Subcutaneous abdominal adipose tissue (tissue), 5 donors: ENCODE results near the gene ZBTB24.

Experiments
- H3K27ac ChIP-seq: one replicate; pipeline ENCODE4 v1.7.0; 2013; ENCODE audit warnings: low read depth, mild to moderate bottlenecking, inconsistent platforms, low read length, moderate library complexity
- H3K27me3 ChIP-seq, 5 donors: one replicate each; pipeline ENCODE4 v1.7.0; 2013; ENCODE audit warnings: low read length in 5 of 5, inconsistent platforms in 1 of 5; ENCODE audit not compliant: control insufficient read depth in 5 of 5, insufficient read depth in 4 of 5
- H3K36me3 ChIP-seq, 5 donors: one replicate each; pipeline ENCODE4 v1.7.0; 2013; ENCODE audit warnings: low read length in 5 of 5; ENCODE audit not compliant: control insufficient read depth in 5 of 5, insufficient read depth in 5 of 5
- H3K4me1 ChIP-seq, 5 donors: one replicate each; pipeline ENCODE4 v1.7.0; 2013; ENCODE audit warnings: low read length in 5 of 5, mild to moderate bottlenecking in 3 of 5, moderate library complexity in 1 of 5; ENCODE audit not compliant: control insufficient read depth in 5 of 5, insufficient read depth in 5 of 5
- H3K4me3 ChIP-seq, 5 donors: one replicate each; pipeline ENCODE4 v1.7.0; 2013; ENCODE audit warnings: low read length in 5 of 5, low read depth in 1 of 5
- H3K9ac ChIP-seq, 5 donors: one replicate each; pipeline ENCODE4 v1.7.0; 2013; ENCODE audit warnings: low read length in 5 of 5, mild to moderate bottlenecking in 4 of 5, moderate library complexity in 3 of 5
- H3K9me3 ChIP-seq, 5 donors: one replicate each; pipeline ENCODE4 v1.7.0; 2013; ENCODE audit warnings: low read length in 5 of 5; ENCODE audit not compliant: control insufficient read depth in 5 of 5
- donor health status: healthy.
- donor health status: healthy.
- donor health status: healthy.
- donor health status: healthy.
- donor health status: healthy.

ZBTB24 gene

DNA sequence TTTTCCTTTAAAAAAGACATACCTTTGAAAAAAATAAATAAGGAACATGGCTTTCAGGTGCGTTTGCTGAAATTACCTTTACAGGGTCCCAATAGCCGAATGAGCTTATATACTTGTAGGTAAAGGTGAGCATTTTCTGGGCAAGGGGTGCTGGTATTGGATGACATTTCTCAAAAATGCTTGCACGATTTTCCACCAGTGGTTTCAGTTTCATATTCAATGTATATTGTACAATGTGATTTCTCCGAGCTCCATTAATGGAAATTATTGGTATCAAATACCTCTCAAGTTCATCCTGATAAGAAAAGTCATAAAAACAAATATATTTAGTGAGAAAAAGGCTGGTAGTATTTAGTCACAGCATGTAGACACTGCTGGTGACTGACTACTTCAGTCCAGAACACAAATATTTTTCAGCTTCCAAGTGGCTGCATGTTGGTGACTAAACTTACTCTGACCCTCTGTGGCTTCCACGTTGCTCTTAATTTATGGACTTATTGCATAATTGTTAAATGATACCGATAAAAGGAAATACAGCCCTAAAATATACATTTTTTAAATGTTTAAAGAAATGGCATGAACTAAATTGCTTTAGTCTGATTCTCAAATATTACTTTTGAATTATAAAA lies 32.9 kb upstream of the ZBTB24 start:
- no peak overlapping the region for H3K9ac ChIP-seq

GRCh38 chr6:109514946-109515345 lies 31.9 kb upstream of the ZBTB24 start:
- no peak overlapping the region for H3K27ac ChIP-seq
- no peaks in the 10 kb centered on the region for H3K36me3 ChIP-seq
- no peak overlapping the region for H3K9ac ChIP-seq
- no peaks in the 10 kb centered on the region for H3K27me3 ChIP-seq
- H3K4me1 ChIP-seq: peaks cover 0 to 2% (median 0%) of the 10 kb centered on the region in 5 donors
- H3K4me3 ChIP-seq: no peak overlapping the region
- H3K9me3 ChIP-seq: no peaks in the 10 kb centered on the region

More for the DNA sequence above, 32.9 kb upstream of the ZBTB24 start:
- H3K4me1 ChIP-seq: peaks cover 0 to 2% (median 0%) of the 10 kb centered on the region in 5 donors
- H3K4me3 ChIP-seq: no peak overlapping the region
- no peaks in the 10 kb centered on the region for H3K36me3 ChIP-seq
- no peaks in the 10 kb centered on the region for H3K27me3 ChIP-seq
- H3K9me3 ChIP-seq: no peaks in the 10 kb centered on the region
- H3K27ac ChIP-seq: no peak overlapping the region

DNA sequence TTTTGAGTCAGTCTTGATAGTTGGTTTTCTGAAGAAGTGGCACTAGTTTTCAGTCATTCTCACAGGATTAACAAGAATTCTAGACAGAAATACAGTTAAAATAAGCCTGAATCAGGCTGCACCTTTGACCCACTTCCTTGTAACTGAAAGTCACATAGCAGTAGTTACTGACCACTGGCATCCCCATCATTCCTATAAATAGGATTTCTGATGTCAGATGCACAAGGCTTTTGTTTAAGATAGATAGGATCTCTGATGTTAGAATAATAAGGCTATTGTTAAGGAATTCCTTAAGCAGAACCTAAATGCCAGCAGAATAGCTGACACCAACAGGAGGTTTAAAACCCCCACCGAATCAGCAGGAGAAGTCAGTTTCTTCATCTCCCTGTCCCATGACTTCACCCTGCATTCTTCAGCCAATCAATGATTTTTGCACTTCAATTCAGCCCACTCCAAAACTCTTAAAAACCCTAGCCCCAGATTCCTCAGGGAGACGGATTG lies 30.6 kb upstream of the ZBTB24 start:
- no peaks in the 10 kb centered on the region for H3K27me3 ChIP-seq

DNA sequence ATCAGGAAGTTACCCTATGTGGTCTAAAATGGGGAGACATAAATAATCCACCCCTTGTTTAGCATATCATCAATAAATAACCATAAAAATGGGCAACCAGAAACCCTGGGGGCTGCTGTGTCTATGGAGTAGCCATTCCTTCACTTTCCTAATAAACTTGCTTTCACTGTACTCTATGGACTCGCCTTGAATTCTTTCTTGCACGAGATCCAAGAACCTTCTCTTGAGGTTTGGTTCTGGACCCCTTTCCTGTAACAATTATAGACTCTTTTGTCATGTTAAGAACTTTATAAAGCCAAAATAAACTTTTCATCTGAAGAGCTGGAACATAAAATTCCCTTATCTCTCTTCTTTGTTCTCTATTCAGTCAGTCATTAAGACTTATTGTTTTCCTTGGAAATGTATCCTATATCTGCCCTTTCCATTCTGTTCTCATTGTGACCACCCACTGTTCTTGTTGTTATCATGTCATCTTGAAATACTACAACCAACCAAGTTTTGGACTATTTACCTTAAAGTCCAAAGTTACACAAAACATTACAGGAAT lies 29.3 kb upstream of the ZBTB24 start:
- Histone ChIP-seq H3K9ac (no peak overlapping the region), H3K9me3 (no peaks in the 10 kb centered on the region), H3K27me3 (no peaks in the 10 kb centered on the region), H3K4me3 (no peak overlapping the region), H3K27ac (no peak overlapping the region), H3K36me3 (no peaks in the 10 kb centered on the region), H3K4me1 (peaks cover 0 to 2% (median 0%) of the 10 kb centered on the region in 5 donors)

More for the DNA sequence above, 30.6 kb upstream of the ZBTB24 start:
- no peaks in the 10 kb centered on the region for H3K36me3 ChIP-seq
- no peaks in the 10 kb centered on the region for H3K9me3 ChIP-seq
- H3K4me1 ChIP-seq: peaks cover 0 to 2% (median 0%) of the 10 kb centered on the region in 5 donors
- H3K9ac ChIP-seq: no peak overlapping the region
- H3K4me3 ChIP-seq: no peak overlapping the region
- H3K27ac ChIP-seq: no peak overlapping the region

DNA sequence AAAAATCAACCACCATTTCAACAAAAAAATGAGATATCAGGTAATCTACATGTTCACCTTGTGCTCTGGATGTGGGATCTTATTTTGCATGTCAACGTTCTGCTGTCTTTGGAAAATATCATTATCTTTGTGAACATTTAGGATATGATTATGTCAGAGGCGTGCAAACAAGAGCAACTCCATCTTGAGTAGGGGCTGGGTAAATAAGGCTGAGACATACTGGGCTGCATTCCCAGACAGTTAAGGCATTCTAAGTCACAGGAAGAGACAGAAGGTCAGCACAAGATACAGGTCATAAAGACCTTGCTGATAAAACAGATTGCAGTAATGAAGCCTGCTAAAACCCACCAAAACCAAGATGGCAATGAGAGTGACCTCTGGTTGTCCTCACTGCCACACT lies 28.8 kb upstream of the ZBTB24 start:
- Histone ChIP-seq H3K27me3 (no peaks in the 10 kb centered on the region), H3K9me3 (no peaks in the 10 kb centered on the region), H3K9ac (no peak overlapping the region), H3K4me1 (peaks cover 0 to 2% (median 0%) of the 10 kb centered on the region in 5 donors), H3K27ac (no peak overlapping the region), H3K4me3 (no peak overlapping the region), H3K36me3 (no peaks in the 10 kb centered on the region)

DNA sequence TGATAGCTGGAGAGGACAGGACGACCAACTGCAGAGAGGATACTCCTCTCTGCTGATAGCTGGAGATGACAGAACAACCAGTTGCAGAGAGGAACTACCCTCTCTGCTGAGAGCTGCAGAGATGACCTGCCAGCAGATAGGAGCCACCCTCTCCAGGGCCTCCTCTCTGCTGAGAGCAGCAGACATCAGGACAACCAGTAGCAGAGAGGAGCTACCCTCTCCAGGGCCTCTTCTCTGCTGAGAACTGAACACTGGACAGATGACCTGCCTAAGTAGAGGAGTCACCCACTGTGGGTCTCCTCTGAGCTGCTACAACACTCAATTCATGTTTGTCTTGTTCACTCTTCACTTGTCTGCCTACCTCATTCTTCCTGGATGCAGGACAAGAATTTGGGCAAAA lies 27.3 kb upstream of the ZBTB24 start:
- Histone ChIP-seq H3K9ac (no peak overlapping the region), H3K27ac (no peak overlapping the region), H3K27me3 (no peaks in the 10 kb centered on the region), H3K4me1 (peaks cover 0 to 2% (median 0%) of the 10 kb centered on the region in 5 donors), H3K36me3 (no peaks in the 10 kb centered on the region), H3K4me3 (no peak overlapping the region), H3K9me3 (no peaks in the 10 kb centered on the region)

DNA sequence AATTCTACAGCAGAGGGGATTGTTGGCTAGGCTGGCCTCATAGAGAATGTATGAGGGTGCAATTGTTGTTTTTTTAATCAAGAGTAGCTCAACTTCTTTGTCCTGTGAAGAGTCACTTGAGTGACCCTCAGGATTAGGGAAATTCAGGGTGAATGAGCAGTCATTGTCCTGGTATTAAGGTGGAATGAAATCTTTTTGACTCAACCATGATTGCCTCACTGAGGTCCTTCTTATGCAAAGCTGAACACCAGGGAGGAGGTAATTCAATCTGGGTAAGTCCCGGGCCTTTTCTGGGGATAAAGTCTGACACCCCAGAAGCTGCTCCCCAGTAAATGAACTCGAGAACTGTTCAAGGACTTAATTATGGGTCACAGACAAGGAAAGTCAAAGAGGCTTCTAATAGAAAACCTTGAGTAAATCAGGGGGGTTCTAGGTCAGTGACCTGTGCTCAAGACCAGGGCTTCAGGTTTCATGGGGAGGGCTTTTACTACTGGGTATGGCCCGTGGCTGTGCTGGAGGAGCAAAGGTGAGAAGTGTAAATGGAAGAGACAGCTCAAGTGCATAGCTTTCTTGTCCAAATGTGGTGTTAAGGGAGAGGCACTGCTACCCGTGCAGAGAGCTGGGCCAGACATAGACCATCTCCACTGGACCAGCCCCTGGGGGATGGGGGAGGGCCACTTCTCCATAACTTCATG lies 25.3 kb upstream of the ZBTB24 start:
- Histone ChIP-seq H3K4me3 (no peak overlapping the region), H3K36me3 (no peaks in the 10 kb centered on the region), H3K9ac (no peak overlapping the region), H3K4me1 (no peaks in the 10 kb centered on the region), H3K9me3 (no peaks in the 10 kb centered on the region), H3K27me3 (no peaks in the 10 kb centered on the region), H3K27ac (no peak overlapping the region)

DNA sequence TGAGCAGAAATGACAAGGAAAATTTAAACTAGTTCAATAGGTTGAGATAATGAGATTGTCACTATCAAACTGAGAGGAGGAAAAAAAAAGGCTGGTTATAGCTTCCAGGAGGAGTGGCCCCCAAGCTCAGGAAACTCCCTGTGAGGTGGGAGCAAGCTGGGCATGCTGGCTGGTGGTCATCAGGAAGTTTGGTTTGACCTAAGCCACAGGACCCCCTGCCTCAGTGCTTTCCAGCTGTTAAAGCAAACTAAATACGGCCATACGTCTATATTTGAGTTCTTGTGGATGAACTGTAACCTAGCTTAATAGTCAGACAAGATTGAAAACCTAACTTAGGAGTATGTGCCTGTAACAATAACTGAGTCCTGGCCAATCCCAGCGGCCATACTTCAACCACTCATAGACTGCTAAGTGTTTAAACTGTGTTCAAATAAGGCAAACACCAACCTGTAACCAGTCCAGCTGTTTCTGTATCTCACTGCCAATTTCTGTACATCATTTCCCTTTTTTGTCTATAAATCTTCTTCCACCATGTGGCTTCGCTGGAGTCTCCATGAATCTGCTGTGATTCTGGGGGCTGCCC lies 24.6 kb upstream of the ZBTB24 start:
- no peak overlapping the region for H3K4me3 ChIP-seq
- no peak overlapping the region for H3K27ac ChIP-seq
- no peaks in the 10 kb centered on the region for H3K36me3 ChIP-seq
- no peaks in the 10 kb centered on the region for H3K27me3 ChIP-seq
- no peaks in the 10 kb centered on the region for H3K4me1 ChIP-seq
- H3K9me3 ChIP-seq: no peaks in the 10 kb centered on the region
- H3K9ac ChIP-seq: no peak overlapping the region

DNA sequence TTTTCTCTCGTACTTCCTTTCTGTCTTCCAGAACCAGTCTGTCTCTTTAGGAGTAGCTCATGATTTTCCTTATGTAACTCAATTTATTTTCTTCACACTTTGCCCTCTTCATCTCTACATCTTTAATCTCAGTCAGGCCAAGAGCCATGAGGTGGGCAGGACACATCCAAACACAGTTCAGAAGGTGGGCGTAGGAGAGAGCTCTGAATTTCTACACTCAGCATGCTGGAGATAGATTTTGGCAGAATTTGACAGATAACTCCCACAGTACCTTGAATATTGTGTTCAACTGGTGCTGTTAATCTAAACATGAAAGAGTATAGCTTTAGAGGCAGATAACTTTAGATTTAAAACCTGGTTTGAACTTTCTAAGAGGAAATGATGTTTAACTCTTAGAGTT lies 23.8 kb upstream of the ZBTB24 start:
- Histone ChIP-seq H3K9me3 (no peaks in the 10 kb centered on the region), H3K9ac (no peak overlapping the region), H3K27me3 (no peaks in the 10 kb centered on the region), H3K27ac (no peak overlapping the region), H3K4me1 (no peaks in the 10 kb centered on the region), H3K36me3 (no peaks in the 10 kb centered on the region), H3K4me3 (no peak overlapping the region)

DNA sequence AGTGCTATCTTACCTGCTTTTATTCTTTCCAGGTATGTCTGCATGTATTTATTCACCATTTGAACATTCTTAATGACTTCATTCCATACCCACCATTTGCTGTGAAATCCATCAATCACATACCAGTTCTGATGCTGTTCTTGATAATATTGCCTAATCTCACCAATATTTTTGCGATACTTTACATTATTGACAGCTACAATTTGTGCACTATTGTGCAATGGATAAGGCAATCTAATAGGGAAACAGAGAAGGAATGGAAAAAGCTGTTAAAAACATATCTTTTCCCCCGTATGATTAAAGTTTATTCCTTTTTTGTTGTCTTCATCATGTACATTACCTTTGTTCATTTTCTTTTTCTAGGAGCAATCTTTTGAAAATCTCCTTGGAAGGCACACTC lies 23.3 kb upstream of the ZBTB24 start:
- H3K4me1 ChIP-seq: no peaks in the 10 kb centered on the region
- H3K36me3 ChIP-seq: no peaks in the 10 kb centered on the region
- no peaks in the 10 kb centered on the region for H3K27me3 ChIP-seq
- H3K27ac ChIP-seq: no peak overlapping the region
- no peak overlapping the region for H3K4me3 ChIP-seq
- H3K9me3 ChIP-seq: no peaks in the 10 kb centered on the region
- no peak overlapping the region for H3K9ac ChIP-seq
